ENCODE results near the gene ULBP1. TPM values are rescaled to one million over a fixed set of nuclear protein-coding genes. Genes with fewer than 3 reads are reported as not detected.

The ULBP1 gene
- total RNA-seq, 1 experiment from 2014 or later: 1.6 TPM

- Histone ChIP-seq H4K5ac (ENCODE audit: insufficient read length, low read depth, low read length) (no peak overlapping the region), H3K27ac (ENCODE audit: insufficient read length, low read depth, low read length) (no peak overlapping the region), H2BK5ac (ENCODE audit: insufficient read length, low read length) (no peak overlapping the region), H3K23ac (ENCODE audit: insufficient read length, low read depth, low read length) (no peak overlapping the region), H3K27me3 (ENCODE audit: insufficient read depth, low read length) (peaks cover 90% of the 10 kb centered on the region), H3K4ac (ENCODE audit: low read depth, low read length) (no peak overlapping the region), H3K9me3 (ENCODE audit: control insufficient read depth, low read depth, low read length) (no peaks in the 10 kb centered on the region), H2AFZ (ENCODE audit: low read length) (no peak overlapping the region), H2BK20ac (ENCODE audit: low read depth, low read length, poor library complexity, severe bottlenecking) (no peak overlapping the region), H3K23me2 (ENCODE audit: insufficient read length, low read depth, low read length, poor library complexity, severe bottlenecking) (peaks cover 5% of the 10 kb centered on the region), H4K20me1 (ENCODE audit: control insufficient read depth, insufficient read depth, insufficient read length) (no peaks in the 10 kb centered on the region), H3K56ac (ENCODE audit: insufficient read length, low read depth, low read length) (no peak overlapping the region), H3T11ph (ENCODE audit: low read length) (no peak overlapping the region), H3K79me2 (ENCODE audit: insufficient read depth, low read length) (no peaks in the 10 kb centered on the region), H2BK12ac (ENCODE audit: insufficient read length, low read depth, low read length) (no peak overlapping the region), H4K8ac (replicated peaks; ENCODE audit: insufficient read length, low read depth, low read length) (no peak overlapping the region), H3K18ac (ENCODE audit: insufficient read length, low read depth, low read length) (no peak overlapping the region), H3K4me1 (ENCODE audit: insufficient read depth, low read length) (no peaks in the 10 kb centered on the region), H2BK15ac (ENCODE audit: low read depth, low read length) (no peak overlapping the region), H4K91ac (ENCODE audit: insufficient read length, low read depth, low read length) (no peak overlapping the region), H3K4me2 (ENCODE audit: insufficient read depth, insufficient read length, low read length) (no peak overlapping the region), H2BK120ac (ENCODE audit: low read depth, low read length, poor library complexity, severe bottlenecking) (no peak overlapping the region), H3K79me1 (ENCODE audit: insufficient read depth, low read depth, low read length, poor library complexity, severe bottlenecking) (no peaks in the 10 kb centered on the region), H3K14ac (ENCODE audit: insufficient read depth, low read length) (no peak overlapping the region), H2AK5ac (ENCODE audit: insufficient read length, low read length) (no peak overlapping the region), H3K9ac (ENCODE audit: extremely low read depth, insufficient read length, low read length) (no peak overlapping the region)
- Mint-ChIP-seq H3K27me3 (ENCODE audit: low read depth) (peaks cover 99% of the 10 kb centered on the region), H3K4me3 (peak overlapping the region in 1 of 2 experiments; percentile 21; a peak in 1 of 5 replicates), H3K27ac (no peak overlapping the region), H3K36me3 (ENCODE audit: insufficient read depth in 1 of 3, low read depth in 3 of 3) (no peaks in the 10 kb centered on the region; a peak in 2 of 7 replicates), H3K4me1 (peaks cover 27% of the 10 kb centered on the region in 2 experiments), H3K9me3 (peaks cover 0 to 14% of the 10 kb centered on the region in 2 experiments; a peak in 3 of 5 replicates)
- TF ChIP-seq CTCF (conservative IDR thresholded peaks at IDR 0.05): no peak
- peak; percentile 90 for DNase-seq
- WGBS (ENCODE audit: extremely low coverage, insufficient read length, low lambda C conversion rate): no CpG with 5 or more reads among the region's 17 CpGs
These were observed 25.0 kb downstream of the ULBP1 start for GRCh38 chr6:149988550-149989346.

Measured in H9 (cell line).